Trophoblast cell (in vitro differentiated cells and primary cell): ENCODE results near the gene ZNF189.

Experiments used
- DNase-seq, 2 donors: peaks; one replicate each; pipeline ENCODE4 v3.0.0-alpha.2; 2016
- H2AFZ ChIP-seq: 2 replicates; pipeline ENCODE4 v1.6.1; 2013; ENCODE audit warnings: low read length, moderate library complexity, mild to moderate bottlenecking; ENCODE audit not compliant: insufficient read depth, poor library complexity
- H2AK5ac ChIP-seq: 2 replicates; pipeline ENCODE4 v1.6.1; 2013; ENCODE audit warnings: mild to moderate bottlenecking, low read length
- H2BK120ac ChIP-seq: 2 replicates; pipeline ENCODE4 v1.6.1; 2013; ENCODE audit warnings: low read length, mild to moderate bottlenecking, moderate library complexity; ENCODE audit not compliant: insufficient read depth, poor library complexity
- H2BK12ac ChIP-seq: 2 replicates; pipeline ENCODE4 v1.6.1; 2013; ENCODE audit warnings: mild to moderate bottlenecking, low read length, moderate library complexity
- H2BK5ac ChIP-seq: 2 replicates; pipeline ENCODE4 v1.6.1; 2013; ENCODE audit warnings: low read length, low read depth, moderate library complexity, mild to moderate bottlenecking; ENCODE audit not compliant: poor library complexity
- H3K14ac ChIP-seq: 2 replicates; pipeline ENCODE4 v1.6.1; 2013; ENCODE audit warnings: mild to moderate bottlenecking, low read length
- H3K18ac ChIP-seq: 2 replicates; pipeline ENCODE4 v1.6.1; 2013; ENCODE audit warnings: mild to moderate bottlenecking, low read length
- H3K23ac ChIP-seq: 2 replicates; pipeline ENCODE4 v1.6.1; 2013; ENCODE audit warnings: low read length
- H3K27ac ChIP-seq: 2 replicates; pipeline ENCODE4 v1.5.1; 2013; ENCODE audit warnings: low read depth, mild to moderate bottlenecking, inconsistent platforms, low read length, moderate library complexity
- H3K27me3 ChIP-seq: 2 replicates; pipeline ENCODE4 v1.6.1; 2013; ENCODE audit warnings: inconsistent platforms, mild to moderate bottlenecking, low read length, moderate library complexity; ENCODE audit not compliant: insufficient read depth
- H3K36me3 ChIP-seq, 2 experiments: 1 replicate in 1 of 2; 2 replicates in 1 of 2; pipeline ENCODE4 v1.6.1; 2013; ENCODE audit warnings: low read length in 2 of 2, mild to moderate bottlenecking in 2 of 2, moderate library complexity in 1 of 2; ENCODE audit not compliant: insufficient read depth in 2 of 2, control insufficient read depth in 1 of 2
- H3K4ac ChIP-seq: 2 replicates; pipeline ENCODE4 v1.6.1; 2013; ENCODE audit warnings: low read depth, mild to moderate bottlenecking, low read length, moderate library complexity
- H3K4me1 ChIP-seq, 2 experiments: 1 replicate in 1 of 2; 2 replicates in 1 of 2; pipeline ENCODE4 v1.6.1; 2013; ENCODE audit warnings: low read length in 2 of 2, mild to moderate bottlenecking in 2 of 2, moderate library complexity in 1 of 2; ENCODE audit not compliant: insufficient read depth in 2 of 2, control insufficient read depth in 1 of 2
- H3K4me2 ChIP-seq: 2 replicates; pipeline ENCODE4 v1.6.1; 2013; ENCODE audit warnings: inconsistent platforms, mild to moderate bottlenecking, low read length, moderate library complexity
- H3K4me3 ChIP-seq: 2 replicates; pipeline ENCODE4 v1.5.1; 2013; ENCODE audit warnings: mild to moderate bottlenecking, low read depth, low read length, inconsistent platforms
- H3K79me1 ChIP-seq: one replicate; pipeline ENCODE4 v1.6.1; 2013; ENCODE audit warnings: low read length
- H3K79me2 ChIP-seq: 2 replicates; pipeline ENCODE4 v1.6.1; 2013; ENCODE audit warnings: low read length, mild to moderate bottlenecking; ENCODE audit not compliant: control insufficient read depth, insufficient read depth, poor library complexity
- H3K9ac ChIP-seq: 2 replicates; pipeline ENCODE4 v1.6.1; 2013; ENCODE audit warnings: mild to moderate bottlenecking, low read length
- H3K9me3 ChIP-seq: 2 replicates; pipeline ENCODE4 v1.6.1; 2013; ENCODE audit warnings: low read depth, mild to moderate bottlenecking, control low read depth, inconsistent platforms, low read length; ENCODE audit not compliant: insufficient read depth
- H4K12ac ChIP-seq: 2 replicates; pipeline ENCODE4 v1.6.1; 2013; ENCODE audit warnings: low read depth, mild to moderate bottlenecking, low read length, moderate library complexity
- H4K8ac ChIP-seq: 2 replicates; pipeline ENCODE4 v1.6.1; 2013; ENCODE audit warnings: low read depth, mild to moderate bottlenecking, low read length, moderate library complexity
- H4K91ac ChIP-seq: one replicate; pipeline ENCODE4 v1.6.1; 2013; ENCODE audit warnings: low read depth, mild to moderate bottlenecking, low read length, moderate library complexity
- WGBS: extraction: QIAGEN DNeasy Blood & Tissue Kit; methylation state at CpG from one replicate; pipeline ENCODE4 v1.1.7; 2013; ENCODE audit warnings: missing lambda C conversion rate; ENCODE audit not compliant: insufficient read length, insufficient coverage; ENCODE audit errors: extremely low coverage; 5-methylcytosine and 5-hydroxymethylcytosine counted together

ZNF189 gene

GRCh38 chr9:101415578-101415977, 16.9 kb downstream of the ZNF189 start:
- no peak for DNase-seq
- Histone ChIP-seq H2AK5ac (no peak overlapping the region), H2BK12ac (no peak overlapping the region), H3K79me2 (no peaks in the 10 kb centered on the region), H3K4ac (no peak overlapping the region), H3K4me1 (no peaks in the 10 kb centered on the region), H2BK120ac (no peak overlapping the region), H3K4me3 (no peak overlapping the region), H3K23ac (no peak overlapping the region), H3K4me2 (no peak overlapping the region), H3K27me3 (no peaks in the 10 kb centered on the region), H3K36me3 (no peaks in the 10 kb centered on the region), H3K14ac (no peak overlapping the region), H4K91ac (no peak overlapping the region), H2BK5ac (no peak overlapping the region), H3K27ac (no peak overlapping the region), H4K8ac (no peak overlapping the region), H2AFZ (no peak overlapping the region), H3K79me1 (no peaks in the 10 kb centered on the region), H3K18ac (no peak overlapping the region), H3K9ac (no peak overlapping the region), H3K9me3 (no peaks in the 10 kb centered on the region), H4K12ac (no peak overlapping the region)

GRCh38 chr9:101417389-101417788, 18.7 kb downstream of the ZNF189 start:
- Histone ChIP-seq H3K23ac (no peak overlapping the region), H3K14ac (no peak overlapping the region), H3K27ac (no peak overlapping the region)

GRCh38 chr9:101417977-101418376, 19.3 kb downstream of the ZNF189 start:
- Histone ChIP-seq H3K18ac (no peak overlapping the region), H3K14ac (no peak overlapping the region), H3K79me1 (no peaks in the 10 kb centered on the region), H3K9ac (no peak overlapping the region), H2BK120ac (no peak overlapping the region), H4K91ac (no peak overlapping the region), H2AK5ac (no peak overlapping the region), H3K4ac (no peak overlapping the region), H2AFZ (no peak overlapping the region), H4K8ac (no peak overlapping the region), H3K36me3 (no peaks in the 10 kb centered on the region), H3K23ac (no peak overlapping the region), H3K9me3 (no peaks in the 10 kb centered on the region), H3K4me3 (no peak overlapping the region), H2BK12ac (no peak overlapping the region), H2BK5ac (no peak overlapping the region), H3K79me2 (no peaks in the 10 kb centered on the region), H3K27me3 (no peaks in the 10 kb centered on the region), H3K27ac (no peak overlapping the region), H3K4me2 (no peak overlapping the region), H3K4me1 (no peaks in the 10 kb centered on the region), H4K12ac (no peak overlapping the region)
- no peak for DNase-seq

More at GRCh38 chr9:101417389-101417788, 18.7 kb downstream of the ZNF189 start:
- no peaks in the 10 kb centered on the region for H3K79me2 ChIP-seq
- H2BK5ac ChIP-seq = no peak overlapping the region
- no peaks in the 10 kb centered on the region for H3K36me3 ChIP-seq
- no peak for DNase-seq
- no peaks in the 10 kb centered on the region for H3K79me1 ChIP-seq
- H2AFZ ChIP-seq = no peak overlapping the region
- no peaks in the 10 kb centered on the region for H3K4me1 ChIP-seq
- H3K27me3 ChIP-seq = no peaks in the 10 kb centered on the region
- no peak overlapping the region for H3K4me2 ChIP-seq
- no peak overlapping the region for H3K4me3 ChIP-seq
- no peak overlapping the region for H3K4ac ChIP-seq
- H2AK5ac ChIP-seq = no peak overlapping the region
- no peak overlapping the region for H3K9ac ChIP-seq
- H3K18ac ChIP-seq = no peak overlapping the region
- H4K91ac ChIP-seq = no peak overlapping the region
- no peak overlapping the region for H4K8ac ChIP-seq
- H3K9me3 ChIP-seq = no peaks in the 10 kb centered on the region
- H2BK12ac ChIP-seq = no peak overlapping the region
- no peak overlapping the region for H4K12ac ChIP-seq
- no peak overlapping the region for H2BK120ac ChIP-seq

GRCh38 chr9:101418518-101419430, 20.1 kb downstream of the ZNF189 start:
- Histone ChIP-seq H3K4me3 (no peak overlapping the region), H2BK5ac (no peak overlapping the region), H2AFZ (no peak overlapping the region), H3K36me3 (no peaks in the 10 kb centered on the region), H3K14ac (no peak overlapping the region), H3K9me3 (no peaks in the 10 kb centered on the region), H3K27ac (no peak overlapping the region), H3K4me2 (no peak overlapping the region), H4K8ac (no peak overlapping the region), H4K91ac (no peak overlapping the region), H3K27me3 (no peaks in the 10 kb centered on the region), H3K79me2 (no peaks in the 10 kb centered on the region), H2AK5ac (no peak overlapping the region), H2BK120ac (no peak overlapping the region), H4K12ac (no peak overlapping the region), H2BK12ac (no peak overlapping the region), H3K9ac (no peak overlapping the region), H3K23ac (no peak overlapping the region), H3K79me1 (no peaks in the 10 kb centered on the region), H3K18ac (no peak overlapping the region), H3K4me1 (no peaks in the 10 kb centered on the region), H3K4ac (no peak overlapping the region)
- DNase-seq = no peak
- WGBS = no CpG with 5 or more reads among the region's 7 CpGs
